ENCODE data around the gene EXOC6B.
"Not testable (repeated sequence)": the region's sequence is repeated elsewhere in the genome, so short reads cannot be mapped to it uniquely, and the experiment has no call there.

Gene EXOC6B

DNA sequence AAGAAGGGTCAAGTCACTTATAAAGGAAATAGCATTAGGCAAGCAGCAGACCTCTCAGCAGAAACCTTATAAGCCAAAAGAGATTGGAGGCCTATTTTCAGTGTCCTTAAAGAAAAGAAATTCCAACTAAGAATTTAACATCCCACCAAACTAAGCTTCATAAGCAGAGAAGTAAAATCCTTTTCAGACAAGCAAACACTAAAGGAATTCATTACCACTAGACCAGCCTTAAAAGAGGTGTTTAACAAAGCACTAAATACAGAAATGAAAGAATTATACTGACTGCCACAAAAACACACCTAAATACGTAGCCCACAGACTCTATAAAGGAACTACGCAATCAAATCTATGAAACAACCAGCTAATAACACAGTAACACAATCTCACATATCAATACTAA lies 160.4 kb downstream of the EXOC6B start:
- no peak overlapping the region for H3K27ac ChIP-seq
- ChIA-PET CTCF (interaction anchor here (0.8 kb wide), 1 partner anchor 128 kb away, joined by 3 read pairs; no protein-coding TSS in a partner anchor), POLR2A (ENCODE audit: low non-redundant PET) (no interaction called here)
- TF ChIP-seq, protein P1, sequence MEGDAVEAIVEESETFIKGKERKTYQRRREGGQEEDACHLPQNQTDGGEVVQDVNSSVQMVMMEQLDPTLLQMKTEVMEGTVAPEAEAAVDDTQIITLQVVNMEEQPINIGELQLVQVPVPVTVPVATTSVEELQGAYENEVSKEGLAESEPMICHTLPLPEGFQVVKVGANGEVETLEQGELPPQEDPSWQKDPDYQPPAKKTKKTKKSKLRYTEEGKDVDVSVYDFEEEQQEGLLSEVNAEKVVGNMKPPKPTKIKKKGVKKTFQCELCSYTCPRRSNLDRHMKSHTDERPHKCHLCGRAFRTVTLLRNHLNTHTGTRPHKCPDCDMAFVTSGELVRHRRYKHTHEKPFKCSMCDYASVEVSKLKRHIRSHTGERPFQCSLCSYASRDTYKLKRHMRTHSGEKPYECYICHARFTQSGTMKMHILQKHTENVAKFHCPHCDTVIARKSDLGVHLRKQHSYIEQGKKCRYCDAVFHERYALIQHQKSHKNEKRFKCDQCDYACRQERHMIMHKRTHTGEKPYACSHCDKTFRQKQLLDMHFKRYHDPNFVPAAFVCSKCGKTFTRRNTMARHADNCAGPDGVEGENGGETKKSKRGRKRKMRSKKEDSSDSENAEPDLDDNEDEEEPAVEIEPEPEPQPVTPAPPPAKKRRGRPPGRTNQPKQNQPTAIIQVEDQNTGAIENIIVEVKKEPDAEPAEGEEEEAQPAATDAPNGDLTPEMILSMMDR (conservative IDR thresholded peaks at IDR 0.05; ENCODE audit: low read depth) = no peak
- DNase-seq (ENCODE audit: low spot score) = no peak

DNA sequence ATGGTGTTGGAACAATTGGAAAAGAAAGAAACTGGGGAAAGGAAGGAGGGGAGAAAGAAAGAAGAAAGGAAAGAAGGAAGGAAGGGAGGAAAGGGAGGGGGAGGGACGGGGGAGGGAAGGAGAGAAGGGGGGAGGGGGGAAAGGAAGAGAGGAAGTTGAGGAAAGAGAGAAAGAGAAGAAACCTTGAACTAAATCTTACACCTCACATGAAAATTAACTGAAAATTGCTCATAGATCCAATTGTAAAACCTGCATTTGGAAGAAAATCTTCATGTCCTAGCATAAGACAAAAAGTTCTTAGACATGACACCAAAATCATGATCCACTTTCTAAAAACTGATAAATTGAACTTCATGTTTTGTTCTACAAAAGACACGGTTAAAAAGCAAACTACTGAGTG lies 163.8 kb downstream of the EXOC6B start:
- POLR2A ChIA-PET (ENCODE audit: low non-redundant PET) = no interaction called here

DNA sequence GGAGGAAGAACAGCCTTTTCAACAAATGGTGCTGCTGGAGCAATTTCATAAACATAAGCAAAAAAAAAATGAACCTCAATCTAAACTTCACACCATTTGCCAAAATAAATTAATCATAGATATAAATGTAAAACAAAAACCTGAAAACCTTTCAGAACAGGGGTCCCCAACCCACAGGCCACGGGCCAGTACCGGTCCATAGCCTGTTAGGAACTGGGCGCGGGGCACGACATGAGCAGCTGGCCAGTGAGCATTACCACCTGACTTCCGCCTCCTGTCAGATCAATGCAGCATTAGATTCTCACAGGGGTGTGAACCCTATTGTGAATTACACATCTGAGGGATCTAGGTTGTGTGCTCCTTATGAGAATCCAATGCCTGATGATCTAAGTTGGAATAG lies 176.0 kb downstream of the EXOC6B start:
- TF ChIP-seq, protein P1 (conservative IDR thresholded peaks at IDR 0.05; ENCODE audit: low read depth) = no peak
- H3K27ac ChIP-seq = no peak overlapping the region
- ChIA-PET CTCF (interaction anchor here (0.7 kb wide), 1 partner anchor 97 kb away, joined by 4 read pairs; no protein-coding TSS in a partner anchor), POLR2A (ENCODE audit: low non-redundant PET) (no interaction called here)
- no peak for DNase-seq (ENCODE audit: low spot score)

More for the DNA sequence above, 163.8 kb downstream of the EXOC6B start:
- no peak overlapping the region for H3K27ac ChIP-seq
- no peak for DNase-seq (ENCODE audit: low spot score)
- CTCF ChIA-PET = interaction anchor here (0.8 kb wide), 1 partner anchor 455 kb away, joined by 7 read pairs; no protein-coding TSS in a partner anchor
- TF ChIP-seq, protein P1 (conservative IDR thresholded peaks at IDR 0.05; ENCODE audit: low read depth) = no peak

DNA sequence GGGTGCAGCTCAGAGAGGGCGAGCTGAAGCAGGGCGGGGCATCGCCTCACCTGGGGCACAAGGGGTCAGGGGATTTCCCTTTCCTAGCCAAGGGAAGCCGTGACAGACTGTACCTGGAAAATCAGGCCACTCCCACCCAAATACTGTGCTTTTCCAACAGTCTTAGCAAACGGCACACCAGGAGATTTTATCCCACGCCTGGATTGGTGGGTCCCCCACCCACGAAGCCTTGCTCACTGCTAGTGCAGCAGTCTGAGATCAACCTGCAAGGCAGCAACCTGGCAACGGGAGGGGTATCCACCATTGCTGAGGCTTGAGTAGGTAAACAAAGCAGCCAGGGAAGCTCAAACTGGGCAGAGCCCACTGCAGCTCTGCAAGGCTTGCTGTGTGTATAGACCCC lies 184.6 kb downstream of the EXOC6B start:
- CTCF ChIA-PET; POLR2A ChIA-PET (ENCODE audit: low non-redundant PET); DNase-seq (ENCODE audit: low spot score); H3K27ac ChIP-seq: not testable (repeated sequence)

GRCh38 chr2:72638600-72639211 lies 187.1 kb downstream of the EXOC6B start:
- CTCF ChIA-PET = no interaction called here
- H3K27ac ChIP-seq = no peak overlapping the region
- POLR2A ChIA-PET (ENCODE audit: low non-redundant PET) = interaction anchor here (0.6 kb wide), 1 partner anchor 9 kb away, joined by 3 read pairs; no protein-coding TSS in a partner anchor
- DNase-seq (ENCODE audit: low spot score) = no peak
- TF ChIP-seq, protein P1 (conservative IDR thresholded peaks at IDR 0.05; ENCODE audit: low read depth) = no peak

DNA sequence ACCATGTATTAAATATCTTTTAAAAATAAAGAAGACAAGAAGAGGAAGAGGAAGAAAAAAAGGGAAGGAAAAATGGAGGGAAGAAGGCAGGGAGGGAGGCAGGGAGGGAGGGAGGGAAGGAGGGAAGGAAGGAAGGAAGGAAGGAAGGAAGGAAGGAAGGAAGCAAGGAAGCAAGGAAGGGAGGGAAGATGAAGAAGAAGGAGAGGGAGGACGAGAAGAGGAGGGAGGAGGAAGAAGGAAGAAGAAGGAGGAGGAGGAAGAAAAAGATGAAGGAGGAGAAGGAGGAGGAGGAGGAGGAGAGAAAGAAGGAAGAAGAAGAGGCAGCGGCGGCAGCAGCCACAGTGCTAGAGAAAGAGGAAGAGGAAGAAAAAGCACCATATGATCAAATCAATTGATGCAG lies 189.6 kb downstream of the EXOC6B start:
- POLR2A ChIA-PET (ENCODE audit: low non-redundant PET) = no interaction called here

GRCh38 chr2:72630767-72631166 lies 195.1 kb downstream of the EXOC6B start:
- DNase-seq (ENCODE audit: low spot score) = no peak
- ChIA-PET CTCF (no interaction called here), POLR2A (ENCODE audit: low non-redundant PET) (no interaction called here)
- TF ChIP-seq, protein P1 (conservative IDR thresholded peaks at IDR 0.05; ENCODE audit: low read depth) = no peak
- no peak overlapping the region for H3K27ac ChIP-seq

More for the DNA sequence above, 189.6 kb downstream of the EXOC6B start:
- H3K27ac ChIP-seq = no peak overlapping the region
- DNase-seq (ENCODE audit: low spot score) = no peak
- CTCF ChIA-PET = no interaction called here
- TF ChIP-seq, protein P1 (conservative IDR thresholded peaks at IDR 0.05; ENCODE audit: low read depth) = no peak
